K562 (cell line): ENCODE results near the gene BCO1. TPM values are rescaled to one million over a fixed set of nuclear protein-coding genes. Genes with fewer than 3 reads are reported as not detected.

Experiments
- ZNF518B ChIP-seq: fragments of 250-450 bp; sonication (Bioruptor Pico); IDR thresholded peaks from 2 replicates; pipeline ENCODE4 v1.5.0; 2021; ENCODE audit warnings: mild to moderate bottlenecking, moderate library complexity
- ZNF766 ChIP-seq: fragments of 200-800 bp; sonication (Bioruptor generic); conservative IDR thresholded peaks from 2 replicates; pipeline ENCODE4 v1.6.1; 2016; ENCODE audit warnings: missing genetic modification characterization, missing compliant biosample characterization
- polyA plus RNA-seq, 8 experiments: library from polyadenylated mRNA; depleted of rRNA in 4 of 8; stranded (reverse) in 5 of 8; unstranded in 3 of 8; fragments of >200 nt; fragmentation: Nextera tagmentation in 2 of 8; fragmentation: Illumina TruSeq in 1 of 8; extraction: Ambion mirVana in 2 of 8; extraction: Trizol in 1 of 8; gene quantifications; 2 replicates each; pipeline versions ENCODE4 v1.2.1 to v1.2.3, GENCODE V29; 2011 to 2014; ENCODE audit warnings: inconsistent platforms in 1 of 8, missing spikeins in 1 of 8
- total RNA-seq, 7 experiments: library from RNA; depleted of rRNA in 6 of 7; stranded (reverse); fragments of >200 nt in 6 of 7; fragmentation: Illumina TruSeq in 2 of 7; extraction: Trizol in 2 of 7; gene quantifications; 2 replicates each; pipeline versions ENCODE4 v1.2.1 to v1.2.3, GENCODE V29; 2011 to 2021; ENCODE audit warnings: low replicate concordance in 1 of 7
- TF ChIP-seq, protein P1 (sequence below), 2 experiments: fragments of 200-800 bp in 1 of 2; sonication (Bioruptor generic) in 1 of 2; sonication (generic) in 1 of 2; formaldehyde crosslinking in 1 of 2; IDR thresholded peaks in 1 of 2; conservative IDR thresholded peaks in 1 of 2; 2 replicates each; pipeline versions ENCODE4 v1.5.0 to v1.6.1; 2016 to 2020; ENCODE audit warnings: missing compliant biosample characterization in 1 of 2, missing genetic modification characterization in 1 of 2, missing genetic modification reagents in 1 of 2

The BCO1 gene
- total and polyA plus RNA-seq, 9 of the 15 experiments (the other 6 are each of a cell fraction or from before 2014, with no cell fraction given): not detected

- TF ChIP-seq ZNF518B (CRISPR knock-in tag) (0 out of 2 replicates have a peak, but pooled peaks have one; percentile 45), ZNF766 (CRISPR knock-in tag) (0 out of 2 replicates have a peak, but pooled peaks have one; percentile 6)
- TF ChIP-seq, protein P1, sequence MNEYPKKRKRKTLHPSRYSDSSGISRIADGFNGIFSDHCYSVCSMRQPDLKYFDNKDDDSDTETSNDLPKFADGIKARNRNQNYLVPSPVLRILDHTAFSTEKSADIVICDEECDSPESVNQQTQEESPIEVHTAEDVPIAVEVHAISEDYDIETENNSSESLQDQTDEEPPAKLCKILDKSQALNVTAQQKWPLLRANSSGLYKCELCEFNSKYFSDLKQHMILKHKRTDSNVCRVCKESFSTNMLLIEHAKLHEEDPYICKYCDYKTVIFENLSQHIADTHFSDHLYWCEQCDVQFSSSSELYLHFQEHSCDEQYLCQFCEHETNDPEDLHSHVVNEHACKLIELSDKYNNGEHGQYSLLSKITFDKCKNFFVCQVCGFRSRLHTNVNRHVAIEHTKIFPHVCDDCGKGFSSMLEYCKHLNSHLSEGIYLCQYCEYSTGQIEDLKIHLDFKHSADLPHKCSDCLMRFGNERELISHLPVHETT (CRISPR knock-in tag; conservative IDR thresholded peaks at IDR 0.05 in 1 of 2, IDR thresholded peaks at IDR 0.05 in 1 of 2): peak in 1 of 2 experiments; percentile 1; a peak in 1 of 4 replicates
Observed at GRCh38 chr16:81313701-81314602, 75.5 kb downstream of the BCO1 start (continued).
